Thyroid gland (tissue), 4 donors: ENCODE results near the gene KPNA3. TPM values are rescaled to one million over a fixed set of nuclear protein-coding genes. Genes with fewer than 3 reads are reported as not detected.
"Not testable (repeated sequence)": the region's sequence is repeated elsewhere in the genome, so short reads cannot be mapped to it uniquely, and the experiment has no call there.

Experiments used
- DNase-seq, 2 donors: peaks; one replicate each; pipeline ENCODE4 v3.0.0-alpha.2; 2019
- H3K27ac ChIP-seq, 3 donors: fragments of 200-600 bp; sonication (generic); 1 replicate in 2 of 3; 2 replicates in 1 of 3; pipeline ENCODE4 v1.5.1; 2016 to 2019; ENCODE audit warnings: mild to moderate bottlenecking in 1 of 3, moderate library complexity in 1 of 3
- H3K27me3 ChIP-seq: fragments of 200-600 bp; sonication (generic); one replicate; pipeline ENCODE4 v1.5.1; 2019
- H3K36me3 ChIP-seq, 2 donors: fragments of 200-600 bp; sonication (generic); one replicate each; pipeline ENCODE4 v1.5.1; 2016 to 2019
- H3K4me1 ChIP-seq, 2 donors: fragments of 200-600 bp; sonication (generic); one replicate each; pipeline ENCODE4 v1.5.1; 2017 to 2019
- H3K4me3 ChIP-seq, 3 donors: fragments of 200-600 bp; sonication (generic); replicated peaks in 1 of 3; 1 replicate in 2 of 3; 2 replicates in 1 of 3; pipeline ENCODE4 v1.5.1; 2016; ENCODE audit warnings: mild to moderate bottlenecking in 1 of 3
- H3K9me3 ChIP-seq: fragments of 200-600 bp; sonication (generic); one replicate; pipeline ENCODE4 v1.5.1; 2017
- POLR2A ChIP-seq, 2 donors: fragments of 450-650 bp; IDR thresholded peaks; one replicate each; pipeline ENCODE4 v1.6.1; 2017; ENCODE audit warnings: antibody characterized with exemption in 2 of 2, mild to moderate bottlenecking in 2 of 2, moderate library complexity in 1 of 2
- WGBS, 2 donors: methylation state at CpG; one replicate each; pipeline ENCODE4 v1.1.5; 2017; 5-methylcytosine and 5-hydroxymethylcytosine counted together
- intact Hi-C: fragments of 100-400 bp; cut with DNase I; formaldehyde crosslinking; loops from one replicate; pipeline ENCODE4 v1.15.1; 2023
- total RNA-seq, 4 donors: library from RNA; depleted of rRNA; stranded (reverse); fragments of >200 nt; gene quantifications; one replicate each; pipeline ENCODE4 v1.2.3, GENCODE V29; 2016
- TF ChIP-seq, protein P1 (sequence below), 6 experiments: fragments of 200-600 bp in 3 of 6; fragments of 450-650 bp in 3 of 6; sonication (generic) in 3 of 6; IDR thresholded peaks; one replicate each; pipeline ENCODE4 v1.5.1; 2016 to 2019; ENCODE audit warnings: antibody characterized with exemption in 6 of 6, mild to moderate bottlenecking in 2 of 6, inconsistent platforms in 1 of 6, moderate library complexity in 1 of 6

Gene KPNA3
- total RNA-seq, 4 donors from 2014 or later: 29.5 to 34.6 (median 32.1) TPM

DNA sequence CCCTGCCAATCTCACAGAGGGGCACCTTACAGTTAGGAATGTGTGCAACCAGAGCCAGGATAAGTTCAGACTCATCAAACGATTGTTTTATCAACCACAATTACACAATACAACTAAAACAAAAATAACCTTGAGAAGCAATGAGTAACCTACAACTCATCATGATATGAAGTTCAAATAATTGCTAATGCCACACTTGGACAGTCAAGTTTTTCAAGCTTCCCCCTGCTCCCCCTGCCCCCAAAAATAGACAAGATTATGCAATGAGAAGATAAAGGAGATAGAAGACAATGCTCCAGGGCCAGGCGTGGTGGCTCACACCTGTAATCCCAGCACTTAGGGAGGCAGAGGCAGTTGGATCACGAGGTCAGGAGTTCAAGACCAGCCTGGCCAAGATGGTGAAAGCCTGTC is 13.6 kb upstream of the KPNA3 start:
- Histone ChIP-seq H3K9me3 (no peaks in the 10 kb centered on the region), H3K27me3 (no peaks in the 10 kb centered on the region), H3K4me1 (no peaks in the 10 kb centered on the region), H3K27ac (no peak overlapping the region), H3K4me3 (no peak overlapping the region), H3K36me3 (no peaks in the 10 kb centered on the region)
- no peak for TF ChIP-seq POLR2A (IDR thresholded peaks at IDR 0.05)
- TF ChIP-seq, protein P1, sequence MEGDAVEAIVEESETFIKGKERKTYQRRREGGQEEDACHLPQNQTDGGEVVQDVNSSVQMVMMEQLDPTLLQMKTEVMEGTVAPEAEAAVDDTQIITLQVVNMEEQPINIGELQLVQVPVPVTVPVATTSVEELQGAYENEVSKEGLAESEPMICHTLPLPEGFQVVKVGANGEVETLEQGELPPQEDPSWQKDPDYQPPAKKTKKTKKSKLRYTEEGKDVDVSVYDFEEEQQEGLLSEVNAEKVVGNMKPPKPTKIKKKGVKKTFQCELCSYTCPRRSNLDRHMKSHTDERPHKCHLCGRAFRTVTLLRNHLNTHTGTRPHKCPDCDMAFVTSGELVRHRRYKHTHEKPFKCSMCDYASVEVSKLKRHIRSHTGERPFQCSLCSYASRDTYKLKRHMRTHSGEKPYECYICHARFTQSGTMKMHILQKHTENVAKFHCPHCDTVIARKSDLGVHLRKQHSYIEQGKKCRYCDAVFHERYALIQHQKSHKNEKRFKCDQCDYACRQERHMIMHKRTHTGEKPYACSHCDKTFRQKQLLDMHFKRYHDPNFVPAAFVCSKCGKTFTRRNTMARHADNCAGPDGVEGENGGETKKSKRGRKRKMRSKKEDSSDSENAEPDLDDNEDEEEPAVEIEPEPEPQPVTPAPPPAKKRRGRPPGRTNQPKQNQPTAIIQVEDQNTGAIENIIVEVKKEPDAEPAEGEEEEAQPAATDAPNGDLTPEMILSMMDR (IDR thresholded peaks at IDR 0.05): no peak
- 43 to 69% methylated on average over 3 of the region's 3 CpGs for WGBS, 2 donors
- intact Hi-C loops: no loop called here
- DNase-seq: no peak

DNA sequence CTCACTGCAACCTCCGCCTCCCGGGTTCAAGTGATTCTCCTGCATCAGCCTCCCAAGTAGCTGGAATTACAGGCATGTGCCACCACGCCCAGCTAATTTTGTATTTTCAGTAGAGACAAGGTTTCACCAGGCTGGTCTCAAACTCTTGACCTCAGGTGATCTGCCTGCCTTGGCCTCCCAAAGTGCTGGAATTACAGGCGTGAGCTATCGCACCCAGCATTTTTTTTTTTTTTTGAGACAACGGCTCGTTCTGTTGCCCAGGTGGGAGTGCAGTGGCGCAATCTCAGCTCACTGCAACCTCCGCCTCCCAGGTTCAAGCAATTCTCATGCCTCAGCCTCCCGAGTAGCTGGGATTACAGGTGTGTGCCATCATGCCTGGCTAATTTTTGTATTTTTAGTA is 10.6 kb upstream of the KPNA3 start:
- H3K4me3 ChIP-seq, H3K27me3 ChIP-seq, intact Hi-C loops, H3K27ac ChIP-seq, H3K36me3 ChIP-seq, H3K9me3 ChIP-seq, H3K4me1 ChIP-seq, DNase-seq: not testable (repeated sequence)
- 89 to 92% methylated on average over 10 of the region's 10 CpGs for WGBS, 2 donors

DNA sequence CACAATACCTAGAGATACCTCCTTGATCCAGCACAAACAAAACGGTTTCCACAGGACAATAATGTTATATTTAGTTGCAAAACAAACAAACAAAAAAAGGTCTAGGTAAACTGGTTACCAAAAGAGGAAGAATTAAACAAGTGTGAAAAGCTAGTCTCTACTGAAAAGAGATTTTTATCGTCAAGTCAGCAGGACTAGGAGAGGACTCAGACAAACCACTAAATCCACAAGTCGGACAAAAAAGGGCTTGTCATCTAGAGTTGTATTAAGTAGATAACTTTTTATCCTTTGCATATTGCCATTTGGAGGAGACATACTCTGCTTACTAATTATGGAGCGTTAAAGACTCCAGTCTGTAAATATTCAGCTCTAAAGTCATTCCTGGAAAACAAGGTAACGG is 9.9 kb upstream of the KPNA3 start:
- Histone ChIP-seq H3K27ac (no peak overlapping the region), H3K4me1 (no peaks in the 10 kb centered on the region), H3K36me3 (no peaks in the 10 kb centered on the region), H3K9me3 (no peaks in the 10 kb centered on the region), H3K4me3 (no peak overlapping the region), H3K27me3 (no peaks in the 10 kb centered on the region)
- intact Hi-C loops: no loop called here
- TF ChIP-seq, protein P1 (IDR thresholded peaks at IDR 0.05): no peak
- TF ChIP-seq POLR2A (IDR thresholded peaks at IDR 0.05): no peak
- DNase-seq: no peak
- WGBS, 2 donors: 76 to 77% methylated on average over 5 of the region's 5 CpGs

DNA sequence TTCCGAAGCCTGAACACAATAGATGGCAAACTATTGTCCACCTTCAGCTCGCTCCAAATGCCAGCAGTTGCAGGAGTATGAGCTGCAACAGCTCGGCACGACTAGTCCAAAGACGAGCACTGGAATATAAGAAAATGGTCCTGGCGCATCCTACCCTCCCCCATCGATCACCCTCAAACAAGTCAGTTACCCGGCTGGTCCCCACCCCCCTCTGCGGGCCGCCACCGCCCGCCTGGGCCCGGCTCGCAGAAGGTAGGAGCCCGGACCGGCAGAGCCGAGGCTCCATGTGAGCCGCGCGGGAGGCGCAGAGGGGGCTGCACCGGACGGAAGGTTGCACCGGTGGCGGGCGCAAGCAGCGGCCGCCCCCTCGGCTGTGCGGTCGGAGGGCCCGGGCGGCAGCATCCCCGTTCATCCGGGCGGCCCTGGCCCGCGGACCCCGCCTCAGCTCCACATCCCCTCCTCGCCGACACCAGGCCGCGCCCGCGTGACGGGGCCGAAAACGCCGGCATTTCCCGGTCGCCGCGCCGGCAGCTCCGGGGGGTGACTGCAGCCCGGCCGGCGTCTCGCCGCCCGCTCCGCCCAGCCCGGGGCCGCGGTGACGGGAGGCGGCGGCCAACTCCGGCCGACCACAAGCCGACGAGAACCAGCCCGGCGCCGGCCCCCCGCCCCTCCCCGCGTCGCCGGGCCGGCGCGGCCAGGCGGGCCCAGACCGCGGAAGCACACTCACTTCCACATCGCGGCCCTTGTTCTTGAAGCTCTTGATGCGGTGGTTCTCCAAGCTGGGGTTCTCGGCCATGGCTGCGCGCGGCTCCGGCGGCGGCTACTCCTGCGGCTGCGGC is 552 bp downstream of the KPNA3 start:
- peak in 1 of 2 donors; percentile 3 for TF ChIP-seq POLR2A (IDR thresholded peaks at IDR 0.05)
- TF ChIP-seq, protein P1 (IDR thresholded peaks at IDR 0.05): no peak
- peaks cover 8 to 23% of the 10 kb centered on the region in 2 donors for H3K4me1 ChIP-seq
- no peaks in the 10 kb centered on the region for H3K9me3 ChIP-seq
- H3K27me3 ChIP-seq: no peaks in the 10 kb centered on the region
- H3K27ac ChIP-seq: peak overlapping the region; percentile 67 to 94 (median 70)
- WGBS, 2 donors: 0 to 1% methylated on average over 10 of the region's 98 CpGs
- H3K36me3 ChIP-seq: no peaks in the 10 kb centered on the region
- peak; percentile 63 to 70 for DNase-seq
- peak overlapping the region; percentile 69 to 83 (median 77) for H3K4me3 ChIP-seq
- intact Hi-C loops: loop anchor here (5.0 kb wide), 1 partner anchor 100 kb away; the partner anchor contains the start of gene EBPL

DNA sequence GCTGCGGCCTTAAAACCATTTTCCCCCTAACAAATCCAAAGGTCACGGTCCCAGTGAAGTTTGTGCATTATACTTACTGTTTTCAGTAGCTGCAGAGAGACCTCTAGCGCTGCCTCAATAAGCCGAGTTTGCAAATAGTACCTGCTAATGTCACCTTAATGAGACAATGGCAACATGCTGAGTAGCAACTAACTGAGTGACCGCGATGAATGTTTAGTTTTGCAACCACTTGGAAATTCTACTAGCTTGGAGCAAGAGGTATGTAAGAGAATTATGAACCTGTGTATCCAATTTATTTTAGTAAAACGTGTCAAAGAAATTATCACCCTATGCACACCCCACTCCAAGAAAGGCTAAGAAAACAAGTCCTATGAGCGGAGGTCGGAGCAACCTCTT is 1.2 kb downstream of the KPNA3 start:
- no peaks in the 10 kb centered on the region for H3K9me3 ChIP-seq
- intact Hi-C loops: loop anchor here (5.0 kb wide), 1 partner anchor 99 kb away; the partner anchor contains the start of gene EBPL
- H3K4me3 ChIP-seq: peak overlapping the region; percentile 69 to 83 (median 77)
- H3K4me1 ChIP-seq: peaks cover 8 to 29% of the 10 kb centered on the region in 2 donors
- H3K36me3 ChIP-seq: no peaks in the 10 kb centered on the region
- WGBS, 2 donors: 5% methylated on average over 9 of the region's 9 CpGs
- peak overlapping the region; percentile 67 to 94 (median 70) for H3K27ac ChIP-seq
- peak; percentile 19 to 20 for DNase-seq
- no peaks in the 10 kb centered on the region for H3K27me3 ChIP-seq
- no peak for TF ChIP-seq POLR2A (IDR thresholded peaks at IDR 0.05)
- TF ChIP-seq, protein P1 (IDR thresholded peaks at IDR 0.05): no peak
